ENCODE results near the gene METTL13. TPM values are rescaled to one million over a fixed set of nuclear protein-coding genes. Genes with fewer than 3 reads are reported as not detected.

METTL13 gene, protein sequence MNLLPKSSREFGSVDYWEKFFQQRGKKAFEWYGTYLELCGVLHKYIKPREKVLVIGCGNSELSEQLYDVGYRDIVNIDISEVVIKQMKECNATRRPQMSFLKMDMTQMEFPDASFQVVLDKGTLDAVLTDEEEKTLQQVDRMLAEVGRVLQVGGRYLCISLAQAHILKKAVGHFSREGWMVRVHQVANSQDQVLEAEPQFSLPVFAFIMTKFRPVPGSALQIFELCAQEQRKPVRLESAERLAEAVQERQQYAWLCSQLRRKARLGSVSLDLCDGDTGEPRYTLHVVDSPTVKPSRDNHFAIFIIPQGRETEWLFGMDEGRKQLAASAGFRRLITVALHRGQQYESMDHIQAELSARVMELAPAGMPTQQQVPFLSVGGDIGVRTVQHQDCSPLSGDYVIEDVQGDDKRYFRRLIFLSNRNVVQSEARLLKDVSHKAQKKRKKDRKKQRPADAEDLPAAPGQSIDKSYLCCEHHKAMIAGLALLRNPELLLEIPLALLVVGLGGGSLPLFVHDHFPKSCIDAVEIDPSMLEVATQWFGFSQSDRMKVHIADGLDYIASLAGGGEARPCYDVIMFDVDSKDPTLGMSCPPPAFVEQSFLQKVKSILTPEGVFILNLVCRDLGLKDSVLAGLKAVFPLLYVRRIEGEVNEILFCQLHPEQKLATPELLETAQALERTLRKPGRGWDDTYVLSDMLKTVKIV
- total RNA-seq (ENCODE audit: low replicate concordance), result 24.4 and 34.9 TPM in 2 replicates

DNA sequence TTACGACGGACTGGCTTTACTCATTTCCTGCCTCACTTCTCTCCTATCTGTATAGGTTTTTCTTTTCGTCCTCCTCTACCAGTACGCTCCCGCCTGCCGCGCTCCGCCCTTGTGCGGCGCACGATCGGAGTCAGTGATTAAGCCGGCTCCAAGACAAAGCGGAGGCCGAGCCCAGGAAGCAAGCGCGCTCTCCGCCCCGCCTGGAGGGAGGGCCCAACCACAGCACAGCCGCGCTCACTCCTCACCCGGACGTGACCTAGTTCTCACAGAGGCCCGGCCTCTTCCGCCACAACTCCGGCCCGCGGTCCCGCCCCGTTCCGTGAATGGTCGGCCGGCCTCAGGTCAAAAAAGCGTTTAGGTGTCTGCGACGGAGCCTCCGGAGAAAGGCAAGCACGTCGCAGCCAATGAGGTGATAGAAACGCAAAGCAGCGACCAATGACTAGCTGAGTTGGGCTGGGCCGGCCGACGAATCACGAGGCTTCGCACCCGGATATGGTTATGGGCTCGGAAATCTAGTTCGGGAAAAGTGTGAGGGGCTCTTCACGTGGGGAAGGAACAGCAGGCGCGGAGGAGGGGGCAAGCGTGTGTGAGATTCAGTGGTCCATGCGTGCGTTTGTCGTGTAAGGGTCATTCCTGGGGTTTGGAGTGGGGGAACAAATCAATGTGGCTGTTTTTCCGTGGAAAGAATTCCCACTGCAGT is at the start of gene METTL13:
TSS of gene METTL13 (plus strand) at position 485 of the 700 bp plus-strand sequence. CDS start 308 bp downstream, outside the sequence.

DNA sequence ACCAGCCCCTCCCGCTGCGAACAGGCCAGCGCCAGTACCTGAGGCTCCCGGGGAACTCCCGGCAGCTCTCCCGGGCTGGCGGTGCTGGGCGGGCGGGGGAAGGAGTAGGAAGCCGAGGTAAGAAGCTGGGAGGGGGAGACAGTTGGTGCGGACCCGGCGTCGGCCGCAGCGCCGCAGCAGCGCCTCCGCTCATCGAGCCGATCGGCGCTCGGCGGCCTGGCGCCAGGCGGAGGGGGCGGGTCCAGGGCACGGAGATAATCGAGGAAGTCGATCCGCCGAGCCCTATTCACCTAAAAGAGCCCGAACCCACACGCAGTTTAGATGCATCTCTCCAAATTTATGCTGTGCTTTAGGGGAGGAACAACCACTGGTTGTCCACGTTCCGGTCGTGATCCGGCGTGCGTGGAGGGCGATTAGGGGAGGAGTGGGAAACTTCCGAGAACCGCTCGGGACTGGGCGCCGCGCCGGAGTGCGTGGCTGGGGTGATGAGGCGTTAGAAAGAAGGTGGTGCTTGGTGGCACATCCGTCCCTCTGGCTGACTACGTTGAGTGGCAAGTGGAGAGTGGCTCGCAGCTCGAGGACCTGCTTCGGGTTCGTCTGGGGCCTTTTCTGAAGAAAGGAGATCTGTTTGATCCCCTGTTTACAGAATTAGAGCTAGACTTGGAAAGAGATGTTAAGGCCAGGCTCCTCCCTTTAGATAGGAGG is 39.4 kb upstream of the METTL13 start, which contains the start of gene VAMP4:
TSS of gene VAMP4 (minus strand) at position 194 of the 705 bp plus-strand sequence. CDS start 3,651 bp downstream, outside the sequence.

GRCh38 chr1:171841050-171841910 is 59.8 kb downstream of the METTL13 start, which contains the start of gene DNM3:
Gene DNM3 (plus strand): TSS chr1:171841498. CDS start chr1:171841657, 159 bp downstream.

Other genes starting within 250 kb of the METTL13 start
- under 0.01 TPM in 1 of 2 replicates, not detected in the other for gene MYOCOS, start 159.4 kb upstream of the METTL13 start, total RNA-seq (ENCODE audit: low replicate concordance)
- 0.23 TPM in 2 replicates for gene MYOC, start 129.0 kb upstream of the METTL13 start, total RNA-seq (ENCODE audit: low replicate concordance)
- 3.5 and 4.9 TPM in 2 replicates for gene VAMP4, start 39.6 kb upstream of the METTL13 start, total RNA-seq (ENCODE audit: low replicate concordance)
- gene DNM3, start 59.8 kb downstream of the METTL13 start, total RNA-seq (ENCODE audit: low replicate concordance), result 1.4 and 1.9 TPM in 2 replicates

All from smooth muscle cell of the coronary artery (primary cell).